GM12872 (cell line): Measurements from ENCODE around the gene SMYD3.

ENCODE experiments used
- TF ChIP-seq, protein P1 (sequence below): IDR thresholded peaks from 3 replicates; pipeline ENCODE4 v1.5.1; 2011; ENCODE audit warnings: low read depth, mild to moderate bottlenecking, low read length, moderate library complexity; ENCODE audit not compliant: insufficient read depth

The SMYD3 gene

DNA sequence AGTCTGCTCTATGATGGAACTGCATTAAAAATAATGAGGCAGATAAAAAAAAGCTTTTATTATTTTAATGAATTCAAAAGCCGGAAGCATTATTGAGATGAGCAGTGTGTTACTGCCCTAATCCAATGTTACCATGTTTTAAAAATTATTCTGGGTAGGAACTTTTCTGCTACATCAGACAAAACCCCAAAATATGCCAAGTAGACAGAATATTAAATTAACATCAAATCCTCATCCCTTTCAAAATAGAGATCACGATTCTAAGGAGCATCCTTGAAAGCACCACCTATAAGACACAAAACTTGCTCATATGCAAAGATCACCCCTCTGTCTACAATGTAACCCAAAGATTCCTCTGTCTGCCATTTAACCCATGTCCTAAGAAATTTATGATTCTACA, 357.5 kb downstream of the SMYD3 start:
- TF ChIP-seq, protein P1, sequence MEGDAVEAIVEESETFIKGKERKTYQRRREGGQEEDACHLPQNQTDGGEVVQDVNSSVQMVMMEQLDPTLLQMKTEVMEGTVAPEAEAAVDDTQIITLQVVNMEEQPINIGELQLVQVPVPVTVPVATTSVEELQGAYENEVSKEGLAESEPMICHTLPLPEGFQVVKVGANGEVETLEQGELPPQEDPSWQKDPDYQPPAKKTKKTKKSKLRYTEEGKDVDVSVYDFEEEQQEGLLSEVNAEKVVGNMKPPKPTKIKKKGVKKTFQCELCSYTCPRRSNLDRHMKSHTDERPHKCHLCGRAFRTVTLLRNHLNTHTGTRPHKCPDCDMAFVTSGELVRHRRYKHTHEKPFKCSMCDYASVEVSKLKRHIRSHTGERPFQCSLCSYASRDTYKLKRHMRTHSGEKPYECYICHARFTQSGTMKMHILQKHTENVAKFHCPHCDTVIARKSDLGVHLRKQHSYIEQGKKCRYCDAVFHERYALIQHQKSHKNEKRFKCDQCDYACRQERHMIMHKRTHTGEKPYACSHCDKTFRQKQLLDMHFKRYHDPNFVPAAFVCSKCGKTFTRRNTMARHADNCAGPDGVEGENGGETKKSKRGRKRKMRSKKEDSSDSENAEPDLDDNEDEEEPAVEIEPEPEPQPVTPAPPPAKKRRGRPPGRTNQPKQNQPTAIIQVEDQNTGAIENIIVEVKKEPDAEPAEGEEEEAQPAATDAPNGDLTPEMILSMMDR: no peak

DNA sequence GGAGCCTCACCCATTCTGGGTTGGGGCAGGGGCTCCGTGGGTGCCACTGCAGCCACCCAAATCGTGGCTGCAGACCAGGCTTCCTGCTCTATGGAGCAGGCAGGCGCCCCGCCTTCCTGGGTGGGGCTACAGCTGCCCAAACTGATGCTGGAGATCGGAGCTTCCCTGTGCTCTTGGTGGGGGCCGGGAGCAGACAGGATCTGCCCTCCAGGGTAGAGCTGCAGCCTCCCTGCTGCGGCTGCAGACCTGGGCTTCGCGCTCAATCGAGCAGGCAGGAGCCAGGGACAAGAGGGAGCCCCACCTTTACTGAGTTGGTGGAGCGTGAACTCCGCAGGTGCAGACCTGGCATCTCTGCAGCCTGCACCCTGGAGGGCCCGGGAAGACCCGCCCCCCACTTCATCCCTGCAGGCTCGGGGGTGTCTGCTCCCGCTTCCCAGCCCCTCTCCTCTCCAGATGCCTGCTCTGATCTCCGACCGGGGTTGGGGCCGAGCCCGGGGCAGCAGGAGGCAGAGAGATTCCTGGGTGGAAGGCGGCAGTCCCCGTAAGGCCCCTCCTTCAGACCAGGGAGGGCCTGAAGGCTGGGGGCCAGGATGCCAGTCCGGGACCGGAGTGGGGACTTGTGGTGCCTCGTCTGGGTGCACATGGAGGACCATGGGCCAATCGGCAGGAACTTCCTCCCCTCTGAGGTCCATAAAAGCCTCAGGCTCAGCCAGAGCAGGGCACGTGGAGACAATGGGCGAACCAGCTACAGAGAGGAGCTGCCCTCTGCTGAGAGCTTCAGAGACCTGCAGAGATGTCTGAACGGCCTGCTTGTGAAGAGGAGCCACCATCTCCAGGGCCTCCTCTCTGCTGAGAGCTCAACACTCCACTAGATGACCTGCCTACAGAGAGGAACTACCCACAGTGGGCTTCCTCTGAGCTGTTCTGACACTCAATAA, 359.3 kb downstream of the SMYD3 start:
- TF ChIP-seq, protein P1: no peak

DNA sequence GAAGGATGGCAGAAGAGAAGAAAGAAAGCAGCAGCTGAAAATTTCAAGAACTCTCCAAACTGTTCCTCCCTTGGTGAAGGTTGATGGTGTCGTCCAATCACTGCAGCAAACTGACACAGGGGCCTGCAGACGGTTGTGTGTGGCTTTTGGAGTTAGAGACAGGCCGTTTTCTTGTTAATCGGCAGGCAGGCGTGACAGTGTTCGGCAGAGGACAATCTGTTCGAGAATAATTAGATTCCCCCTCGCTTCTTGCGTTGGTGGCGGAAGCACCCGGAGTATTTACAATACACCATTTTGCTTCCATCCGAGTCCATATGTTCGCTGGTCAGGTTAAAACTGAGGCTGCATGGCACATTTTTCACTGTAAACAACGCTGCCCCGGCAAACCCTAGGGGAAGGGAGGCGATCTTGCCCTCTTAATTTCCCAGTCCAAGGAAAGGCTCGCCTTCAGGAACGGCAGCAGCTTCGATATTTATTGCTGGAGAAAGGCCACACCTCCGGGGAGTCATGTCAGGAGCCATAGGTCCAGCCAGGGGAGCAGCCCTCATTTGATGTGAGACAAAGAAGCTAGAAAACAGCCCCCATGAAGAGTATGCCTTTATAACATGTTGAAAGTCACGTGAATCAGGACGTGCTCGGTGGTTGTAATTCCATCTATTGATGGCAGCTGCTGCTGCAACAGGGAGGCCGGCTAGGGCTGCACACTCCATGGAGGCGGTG, 360.1 kb downstream of the SMYD3 start:
- TF ChIP-seq, protein P1: no peak

DNA sequence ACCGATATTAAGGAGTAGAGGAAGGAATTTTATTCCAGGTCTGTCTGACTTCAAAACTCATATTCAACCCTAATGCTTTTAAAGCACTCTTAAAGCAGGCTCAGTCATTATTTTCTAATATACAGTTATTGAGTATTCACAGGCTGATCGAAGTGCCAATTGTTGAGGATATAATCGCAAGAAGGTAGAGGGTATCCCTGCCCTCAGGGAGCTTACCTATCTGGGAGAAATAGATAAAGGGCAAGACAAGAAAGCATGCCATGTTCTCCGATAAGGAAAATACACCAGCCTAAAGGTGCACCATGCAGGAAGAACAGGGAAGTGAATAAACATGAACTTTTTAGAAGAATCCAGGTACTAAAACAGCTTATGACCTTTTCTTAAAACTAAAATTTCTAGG, 361.2 kb downstream of the SMYD3 start:
- TF ChIP-seq, protein P1: no peak

DNA sequence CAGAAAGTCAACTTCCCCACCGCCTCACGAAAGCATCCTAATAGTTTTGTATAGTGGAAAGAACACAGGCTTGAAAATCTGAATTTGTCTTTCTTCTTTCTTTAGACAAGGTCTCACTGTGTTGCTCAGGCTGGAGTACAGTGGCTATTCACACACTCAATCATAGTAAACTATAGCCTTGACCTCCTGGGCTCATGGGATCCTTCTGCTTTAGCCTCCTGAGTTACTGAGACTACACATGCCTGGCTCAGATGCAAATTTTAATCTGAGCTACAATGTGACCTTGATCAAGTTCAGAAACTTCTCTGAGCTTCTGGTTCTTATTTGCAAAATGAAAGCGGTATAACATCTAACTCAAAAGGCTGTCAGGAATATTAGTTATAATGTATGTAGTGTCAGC, 362.1 kb downstream of the SMYD3 start:
- TF ChIP-seq, protein P1: no peak

DNA sequence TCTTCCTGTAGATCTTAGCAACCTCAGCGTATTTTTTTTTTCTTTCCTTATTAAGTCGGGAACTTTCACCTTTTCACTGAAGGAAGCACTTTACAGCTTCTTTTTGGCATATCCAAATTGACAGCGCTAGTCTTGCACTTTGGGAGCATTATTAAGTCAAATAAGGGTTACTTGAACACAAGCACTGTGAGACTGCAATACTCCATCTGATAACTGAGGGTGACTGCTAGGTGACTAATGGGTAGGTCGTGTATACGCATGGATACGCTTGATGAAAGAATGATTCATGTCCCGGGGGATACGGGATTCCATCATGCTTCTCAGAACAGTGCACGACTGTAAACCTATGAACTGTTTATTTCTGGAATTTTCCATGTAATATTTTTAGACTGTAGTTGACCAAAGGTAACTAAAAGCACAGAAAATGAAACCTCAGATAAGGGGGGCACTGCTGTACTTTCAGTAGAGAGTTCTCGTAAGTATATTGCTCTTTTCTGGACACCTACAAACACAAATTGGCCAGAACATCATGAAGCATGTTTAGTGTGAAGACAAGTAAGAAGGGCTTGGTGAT, 364.7 kb downstream of the SMYD3 start:
- TF ChIP-seq, protein P1: no peak

DNA sequence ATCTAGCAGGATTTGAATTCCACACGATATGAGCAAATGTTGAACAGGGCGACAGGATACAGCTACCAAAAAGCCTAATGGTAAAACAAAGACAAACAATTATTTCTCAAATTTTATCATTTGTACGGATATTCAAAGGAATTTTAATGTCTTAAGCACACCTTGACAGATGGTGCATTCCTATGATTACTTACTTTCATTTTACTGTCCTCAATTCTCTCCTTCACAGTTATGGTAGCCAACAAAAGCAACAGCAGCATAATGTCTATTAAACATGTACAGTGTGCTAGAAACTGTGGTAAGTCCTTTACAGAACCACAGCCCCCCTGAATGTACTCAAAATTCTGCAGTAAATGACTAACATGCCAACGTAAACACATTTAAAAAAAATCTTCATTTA, 365.8 kb downstream of the SMYD3 start:
- TF ChIP-seq, protein P1: no peak
